Measurements from ENCODE around the gene CDKL5.

DNA sequence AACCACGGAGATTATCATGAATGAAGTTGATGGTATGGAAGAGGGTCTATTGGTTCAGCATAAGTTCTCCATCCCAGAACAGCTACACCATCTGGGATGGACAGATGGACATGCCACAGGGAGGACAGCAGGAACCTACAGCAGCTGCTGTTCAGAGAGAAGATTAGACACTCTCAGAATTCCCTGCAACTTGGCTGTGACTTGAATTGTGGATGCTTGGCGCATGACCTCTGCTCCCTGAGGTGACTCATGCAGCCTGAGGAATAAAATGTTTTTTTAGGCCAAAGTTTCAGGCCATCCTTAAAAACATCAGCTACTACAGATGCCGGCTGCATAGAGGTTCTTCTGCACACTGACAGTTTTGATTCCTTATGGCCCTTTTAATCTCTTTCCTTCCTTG lies 149.2 kb downstream of the CDKL5 start:
- TF ChIP-seq EP300 (IDR thresholded peaks at IDR 0.05) (no peak), POLR2A (IDR thresholded peaks at IDR 0.05) (no peak)
- TF ChIP-seq, protein P1, sequence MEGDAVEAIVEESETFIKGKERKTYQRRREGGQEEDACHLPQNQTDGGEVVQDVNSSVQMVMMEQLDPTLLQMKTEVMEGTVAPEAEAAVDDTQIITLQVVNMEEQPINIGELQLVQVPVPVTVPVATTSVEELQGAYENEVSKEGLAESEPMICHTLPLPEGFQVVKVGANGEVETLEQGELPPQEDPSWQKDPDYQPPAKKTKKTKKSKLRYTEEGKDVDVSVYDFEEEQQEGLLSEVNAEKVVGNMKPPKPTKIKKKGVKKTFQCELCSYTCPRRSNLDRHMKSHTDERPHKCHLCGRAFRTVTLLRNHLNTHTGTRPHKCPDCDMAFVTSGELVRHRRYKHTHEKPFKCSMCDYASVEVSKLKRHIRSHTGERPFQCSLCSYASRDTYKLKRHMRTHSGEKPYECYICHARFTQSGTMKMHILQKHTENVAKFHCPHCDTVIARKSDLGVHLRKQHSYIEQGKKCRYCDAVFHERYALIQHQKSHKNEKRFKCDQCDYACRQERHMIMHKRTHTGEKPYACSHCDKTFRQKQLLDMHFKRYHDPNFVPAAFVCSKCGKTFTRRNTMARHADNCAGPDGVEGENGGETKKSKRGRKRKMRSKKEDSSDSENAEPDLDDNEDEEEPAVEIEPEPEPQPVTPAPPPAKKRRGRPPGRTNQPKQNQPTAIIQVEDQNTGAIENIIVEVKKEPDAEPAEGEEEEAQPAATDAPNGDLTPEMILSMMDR (IDR thresholded peaks at IDR 0.05) = no peak
